NB4 (cell line): ENCODE measurements around the gene TM4SF20.

Source experiments
- MYC ChIP-seq: IDR thresholded peaks from 2 replicates; pipeline ENCODE4 v1.6.1; 2011; ENCODE audit warnings: low read depth, low read length
- POLR2A ChIP-seq: IDR thresholded peaks from 2 replicates; pipeline ENCODE4 v1.6.1; 2011; ENCODE audit warnings: mild to moderate bottlenecking; ENCODE audit not compliant: insufficient read length; ENCODE audit errors: extremely low read depth
- TF ChIP-seq, protein P1 (sequence below): IDR thresholded peaks from one replicate; pipeline ENCODE4 v1.5.1; 2012; ENCODE audit warnings: low read depth, low read length
- TF ChIP-seq, protein P2 (sequence below): IDR thresholded peaks from 2 replicates; pipeline ENCODE4 v1.6.1; 2011; ENCODE audit warnings: low read depth, low read length

DNA sequence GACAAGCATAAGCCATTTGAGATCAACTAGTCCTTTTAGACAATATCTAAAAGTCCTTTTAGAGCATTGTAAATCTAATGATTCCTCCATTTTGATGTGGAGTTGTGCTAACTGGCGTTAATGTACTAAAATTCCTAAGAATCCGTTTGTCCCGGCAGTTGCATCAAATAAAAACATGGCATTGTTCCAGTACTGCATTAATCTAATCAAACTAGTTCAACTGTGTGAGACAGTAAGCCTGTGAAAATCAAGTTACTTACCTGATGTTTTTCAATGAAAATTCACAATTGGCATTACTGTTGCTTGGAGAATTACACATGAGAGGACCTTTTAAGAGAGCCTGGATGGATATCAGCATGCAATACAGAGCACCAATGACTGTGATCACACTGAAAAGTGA is 13.3 kb downstream of the TM4SF20 start:
- no peak for TF ChIP-seq POLR2A
- TF ChIP-seq, protein P1, sequence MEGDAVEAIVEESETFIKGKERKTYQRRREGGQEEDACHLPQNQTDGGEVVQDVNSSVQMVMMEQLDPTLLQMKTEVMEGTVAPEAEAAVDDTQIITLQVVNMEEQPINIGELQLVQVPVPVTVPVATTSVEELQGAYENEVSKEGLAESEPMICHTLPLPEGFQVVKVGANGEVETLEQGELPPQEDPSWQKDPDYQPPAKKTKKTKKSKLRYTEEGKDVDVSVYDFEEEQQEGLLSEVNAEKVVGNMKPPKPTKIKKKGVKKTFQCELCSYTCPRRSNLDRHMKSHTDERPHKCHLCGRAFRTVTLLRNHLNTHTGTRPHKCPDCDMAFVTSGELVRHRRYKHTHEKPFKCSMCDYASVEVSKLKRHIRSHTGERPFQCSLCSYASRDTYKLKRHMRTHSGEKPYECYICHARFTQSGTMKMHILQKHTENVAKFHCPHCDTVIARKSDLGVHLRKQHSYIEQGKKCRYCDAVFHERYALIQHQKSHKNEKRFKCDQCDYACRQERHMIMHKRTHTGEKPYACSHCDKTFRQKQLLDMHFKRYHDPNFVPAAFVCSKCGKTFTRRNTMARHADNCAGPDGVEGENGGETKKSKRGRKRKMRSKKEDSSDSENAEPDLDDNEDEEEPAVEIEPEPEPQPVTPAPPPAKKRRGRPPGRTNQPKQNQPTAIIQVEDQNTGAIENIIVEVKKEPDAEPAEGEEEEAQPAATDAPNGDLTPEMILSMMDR: no peak
- TF ChIP-seq, protein P2, sequence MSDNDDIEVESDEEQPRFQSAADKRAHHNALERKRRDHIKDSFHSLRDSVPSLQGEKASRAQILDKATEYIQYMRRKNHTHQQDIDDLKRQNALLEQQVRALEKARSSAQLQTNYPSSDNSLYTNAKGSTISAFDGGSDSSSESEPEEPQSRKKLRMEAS: no peak
- TF ChIP-seq MYC: no peak
